OCI-LY3 (cell line): ENCODE data around the gene LSG1.
"Not testable (repeated sequence)": the region's sequence is repeated elsewhere in the genome, so short reads cannot be mapped to it uniquely, and the experiment has no call there.

Experiments
- H2AFZ ChIP-seq: fragments of 200-600, 300-600 bp; shearing (Covaris generic); 2 replicates; pipeline ENCODE4 v1.6.0; 2014; ENCODE audit warnings: antibody characterized with exemption, low read depth, low read length
- H3K27ac ChIP-seq: fragments of 200-600, 300-600 bp; sonication (generic); 2 replicates; pipeline ENCODE4 v1.5.1; 2014; ENCODE audit warnings: mild to moderate bottlenecking, low read length, moderate library complexity, mixed read lengths
- H3K27me3 ChIP-seq: fragments of 200-600, 300-600 bp; sonication (generic); 2 replicates; pipeline ENCODE4 v1.6.1; 2014; ENCODE audit warnings: low read depth, low read length, mixed read lengths
- H3K36me3 ChIP-seq: fragments of 200-600, 300-600 bp; sonication (generic); replicated peaks from 2 replicates; pipeline ENCODE3; 2014; ENCODE audit warnings: low read depth, low read length, mixed read lengths
- H3K4me1 ChIP-seq: fragments of 300-600, 200-600 bp; sonication (generic); 2 replicates; pipeline ENCODE4 v1.6.1; 2014; ENCODE audit warnings: low read length, mixed read lengths
- H3K4me2 ChIP-seq: fragments of 200-600, 300-600 bp; sonication (generic); 2 replicates; pipeline ENCODE4 v1.6.1; 2014; ENCODE audit warnings: low read length, mixed read lengths
- H3K4me3 ChIP-seq: fragments of 300-600, 200-600 bp; sonication (generic); 2 replicates; pipeline ENCODE4 v1.5.1; 2014; ENCODE audit warnings: antibody characterized with exemption, mild to moderate bottlenecking, low read length, moderate library complexity
- H3K79me2 ChIP-seq: fragments of 300-600, 200-600 bp; shearing (Covaris generic); 2 replicates; pipeline ENCODE4 v1.6.1; 2014; ENCODE audit warnings: mild to moderate bottlenecking, low read length, mixed read lengths
- H3K9ac ChIP-seq: fragments of 300-600, 200-600 bp; shearing (Covaris generic); 2 replicates; pipeline ENCODE4 v1.6.0; 2014; ENCODE audit warnings: mild to moderate bottlenecking, low read length, moderate library complexity
- H3K9me3 ChIP-seq: fragments of 200-600, 300-600 bp; shearing (Covaris generic); 2 replicates; pipeline ENCODE4 v1.6.1; 2014; ENCODE audit warnings: low read length, mixed read lengths; ENCODE audit not compliant: insufficient read depth
- H4K20me1 ChIP-seq: fragments of 200-600, 300-600 bp; sonication (generic); 2 replicates; pipeline ENCODE4 v1.6.1; 2016; ENCODE audit warnings: low read length, mixed read lengths; ENCODE audit not compliant: insufficient read depth
- CTCF ChIP-seq: fragments of 200-600, 300-600 bp; sonication (generic); IDR thresholded peaks from 2 replicates; pipeline ENCODE4 v1.5.1; 2014; ENCODE audit warnings: antibody characterized with exemption, low read length, low read depth
- EZH2phosphoT487 ChIP-seq: fragments of 200-600 bp; shearing (Covaris generic); IDR thresholded peaks from 2 replicates; pipeline ENCODE4 v1.6.1; 2018; ENCODE audit warnings: antibody characterized with exemption, mixed run types, low read depth

LSG1 gene

GRCh38 chr3:194631696-194632095, 40.3 kb downstream of the LSG1 start:
- Histone ChIP-seq H3K79me2 (no peaks in the 10 kb centered on the region), H3K27ac (no peak overlapping the region), H3K36me3 (peaks cover 6% of the 10 kb centered on the region), H3K9me3 (no peaks in the 10 kb centered on the region), H2AFZ (no peak overlapping the region), H3K4me1 (peaks cover 4% of the 10 kb centered on the region; the same call in 1 of the 2 replicates), H3K4me2 (no peak overlapping the region), H3K9ac (no peak overlapping the region), H3K4me3 (no peak overlapping the region), H3K27me3 (no peaks in the 10 kb centered on the region), H4K20me1 (no peaks in the 10 kb centered on the region)
- TF ChIP-seq CTCF (no peak), EZH2phosphoT487 (no peak)

GRCh38 chr3:194630681-194631080, 41.3 kb downstream of the LSG1 start:
- not testable (repeated sequence) for H3K4me1 ChIP-seq, H3K36me3 ChIP-seq

GRCh38 chr3:194624956-194625355, 47.0 kb downstream of the LSG1 start:
- no peak overlapping the region for H3K9ac ChIP-seq
- no peaks in the 10 kb centered on the region for H3K4me1 ChIP-seq
- no peak overlapping the region for H3K27ac ChIP-seq
- no peaks in the 10 kb centered on the region for H3K9me3 ChIP-seq
- no peak overlapping the region for H3K4me3 ChIP-seq
- no peak overlapping the region for H2AFZ ChIP-seq
- no peak for TF ChIP-seq EZH2phosphoT487
- no peak for TF ChIP-seq CTCF
- no peak overlapping the region for H3K4me2 ChIP-seq
- H3K27me3 ChIP-seq = no peaks in the 10 kb centered on the region
- no peaks in the 10 kb centered on the region for H3K79me2 ChIP-seq
- peaks cover 9% of the 10 kb centered on the region for H3K36me3 ChIP-seq
- H4K20me1 ChIP-seq = no peaks in the 10 kb centered on the region

More at GRCh38 chr3:194630681-194631080, 41.3 kb downstream of the LSG1 start:
- H2AFZ ChIP-seq, H3K4me3 ChIP-seq, H4K20me1 ChIP-seq, H3K9me3 ChIP-seq, H3K27me3 ChIP-seq, H3K4me2 ChIP-seq, H3K79me2 ChIP-seq, H3K27ac ChIP-seq, H3K9ac ChIP-seq: not testable (repeated sequence)

GRCh38 chr3:194623449-194624290, 48.3 kb downstream of the LSG1 start:
- H3K27ac ChIP-seq = no peak overlapping the region

More at GRCh38 chr3:194623449-194624290, 48.3 kb downstream of the LSG1 start:
- no peak for TF ChIP-seq EZH2phosphoT487
- no peak for TF ChIP-seq CTCF
- Histone ChIP-seq H2AFZ (no peak overlapping the region), H3K27me3 (no peaks in the 10 kb centered on the region), H3K4me1 (no peaks in the 10 kb centered on the region), H3K9ac (no peak overlapping the region), H3K4me3 (no peak overlapping the region), H4K20me1 (no peaks in the 10 kb centered on the region), H3K4me2 (no peak overlapping the region), H3K9me3 (no peaks in the 10 kb centered on the region), H3K79me2 (no peaks in the 10 kb centered on the region), H3K36me3 (peaks cover 6% of the 10 kb centered on the region)
